ELR (cell line): ENCODE results near the gene FAM120B.
A peak's percentile ranks its signal among the peaks of the same experiment; 100 is the strongest.

Experiments used
- DNase-seq: peaks from one replicate; pipeline ENCODE4 v3.0.0-alpha.2; 2015; ENCODE audit warnings: low read depth

Gene FAM120B

GRCh38 chr6:170286246-170286933 lies 20.2 kb upstream of the FAM120B start:
- no peak for DNase-seq

DNA sequence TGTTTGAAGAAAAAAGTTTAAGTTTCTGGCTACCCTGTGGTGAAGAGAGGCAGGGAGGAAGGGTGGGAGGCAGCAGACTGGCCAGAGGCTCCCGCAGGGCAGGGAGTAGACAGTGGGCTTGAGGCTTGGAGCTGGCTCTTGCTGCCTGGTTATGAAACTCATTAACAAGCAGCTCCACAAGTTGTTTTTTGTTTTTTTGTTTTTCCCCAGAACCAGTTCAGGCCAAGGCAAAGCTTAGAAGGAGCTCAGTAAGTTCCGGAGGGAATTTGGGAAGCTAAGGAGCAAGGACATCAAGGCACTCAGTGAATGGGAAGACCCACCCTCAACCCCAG lies 19.7 kb upstream of the FAM120B start:
- no peak for DNase-seq

GRCh38 chr6:170287371-170287876 lies 19.1 kb upstream of the FAM120B start:
- DNase-seq = no peak

DNA sequence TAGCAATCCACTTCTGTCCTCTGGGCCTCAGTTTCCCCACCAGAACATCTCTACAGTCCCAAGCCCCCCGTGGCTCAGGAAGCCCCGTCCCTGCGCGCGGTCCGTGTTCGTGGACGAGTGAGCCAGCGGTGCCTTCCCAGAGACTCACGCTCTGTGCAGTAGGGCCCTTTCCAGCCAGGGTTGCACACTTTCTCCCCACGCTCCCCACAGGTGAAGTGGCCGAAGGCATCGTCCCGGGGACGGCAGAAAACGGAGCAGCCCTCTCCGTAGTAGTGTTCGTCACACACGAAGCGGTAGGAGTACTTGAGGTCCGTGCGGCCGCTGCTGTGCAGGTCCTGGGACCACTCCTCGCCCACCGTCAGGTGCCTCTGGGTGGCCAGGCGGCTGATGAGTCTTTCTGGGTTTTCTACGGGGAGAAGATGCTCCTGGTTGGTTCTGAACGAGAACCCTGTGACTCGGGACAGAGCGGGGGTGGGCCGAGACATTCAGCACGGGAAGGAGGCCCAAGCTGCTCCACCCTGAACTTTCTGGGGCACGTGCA lies 18.4 kb upstream of the FAM120B start:
- no peak for DNase-seq

DNA sequence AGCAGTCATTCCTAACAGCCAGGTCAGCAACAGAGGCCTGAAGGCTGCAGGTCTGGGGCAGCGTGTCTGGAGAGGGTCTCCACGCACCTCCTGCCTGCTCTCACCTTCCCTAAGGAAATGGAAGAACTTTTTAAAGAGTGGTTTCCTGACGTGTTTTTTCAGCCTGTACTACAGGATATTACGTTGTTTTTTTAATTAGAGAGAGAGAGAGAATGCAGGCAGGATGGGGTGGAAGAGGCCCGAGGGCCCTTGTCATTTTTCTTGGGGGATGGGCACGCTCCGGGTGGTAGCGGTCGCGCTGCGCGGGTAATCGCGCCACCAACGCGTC lies 17.7 kb upstream of the FAM120B start:
- DNase-seq = no peak

- DNase-seq = no peak
These were observed 17.2 kb upstream of the FAM120B start for GRCh38 chr6:170289180-170289931.

DNA sequence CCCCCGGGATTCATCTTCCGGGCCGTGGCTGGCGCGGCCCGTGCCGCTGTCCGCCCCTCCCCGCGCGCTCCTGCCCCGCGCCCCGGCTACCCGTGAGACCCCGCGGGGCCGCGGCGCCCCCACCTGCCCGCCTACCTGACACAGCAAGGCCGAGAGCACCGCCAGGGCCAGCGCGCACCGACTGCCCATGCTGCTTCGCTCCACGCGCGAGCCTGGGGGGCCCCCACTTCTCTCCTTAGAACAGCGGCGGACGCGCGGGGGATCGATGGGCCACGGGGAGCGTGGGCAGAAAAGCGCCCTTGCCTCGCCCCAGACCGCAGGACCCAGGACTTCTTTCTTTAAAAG lies 16.6 kb upstream of the FAM120B start:
- no peak for DNase-seq

GRCh38 chr6:170290296-170291128 lies 16.0 kb upstream of the FAM120B start, which contains the start of gene DLL1:
Gene DLL1, minus strand, starts transcription at chr6:170291078. Its CDS starts 939 bp downstream, at chr6:170290139.
- peak; percentile 52 for DNase-seq

DNA sequence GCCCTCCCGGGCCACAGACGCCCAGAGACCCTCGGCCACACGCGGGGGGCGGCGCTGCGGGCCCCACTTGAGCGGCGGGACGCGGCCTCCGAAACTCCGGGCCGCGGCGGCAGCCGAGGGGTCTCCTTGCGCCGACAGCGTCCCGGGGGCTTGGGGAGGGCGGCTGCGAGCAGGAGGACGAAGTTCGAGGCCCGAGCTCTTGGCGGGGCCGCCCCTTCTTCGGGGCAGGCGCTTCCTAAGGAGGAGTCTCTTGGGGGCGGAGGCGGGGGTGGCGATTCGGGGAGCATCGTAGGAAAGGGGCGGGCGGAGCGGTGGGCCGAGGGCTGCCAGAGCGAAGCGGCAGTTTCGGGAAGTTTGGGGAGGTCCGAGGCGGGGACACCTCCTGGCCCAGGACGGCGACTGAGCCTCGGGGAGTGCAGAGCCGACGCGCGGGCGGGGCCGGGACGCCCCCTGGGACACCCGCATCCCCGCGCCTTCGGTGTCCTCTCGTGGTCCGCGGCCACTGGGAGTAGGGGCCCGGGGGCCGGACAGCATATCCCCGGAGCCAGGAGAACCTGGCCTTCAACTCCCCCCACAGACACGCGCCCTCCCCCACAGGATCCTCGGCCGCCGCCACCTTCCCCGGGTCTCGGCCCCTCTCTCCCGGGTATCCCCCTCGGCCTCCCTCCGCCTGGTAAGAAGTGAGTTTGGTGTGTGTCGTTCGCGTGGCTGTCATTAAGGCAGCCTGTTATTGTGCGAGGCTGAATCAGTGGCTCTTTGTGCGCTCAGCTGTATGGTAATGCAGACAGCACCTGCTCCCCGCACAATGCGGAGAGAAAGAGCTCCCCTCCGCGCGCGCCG lies 15.1 kb upstream of the FAM120B start:
- peak; percentile 39 for DNase-seq

GRCh38 chr6:170292111-170292406 lies 14.5 kb upstream of the FAM120B start:
- no peak for DNase-seq

GRCh38 chr6:170292407-170293158 lies 14.0 kb upstream of the FAM120B start:
- DNase-seq = peak; percentile 20

DNA sequence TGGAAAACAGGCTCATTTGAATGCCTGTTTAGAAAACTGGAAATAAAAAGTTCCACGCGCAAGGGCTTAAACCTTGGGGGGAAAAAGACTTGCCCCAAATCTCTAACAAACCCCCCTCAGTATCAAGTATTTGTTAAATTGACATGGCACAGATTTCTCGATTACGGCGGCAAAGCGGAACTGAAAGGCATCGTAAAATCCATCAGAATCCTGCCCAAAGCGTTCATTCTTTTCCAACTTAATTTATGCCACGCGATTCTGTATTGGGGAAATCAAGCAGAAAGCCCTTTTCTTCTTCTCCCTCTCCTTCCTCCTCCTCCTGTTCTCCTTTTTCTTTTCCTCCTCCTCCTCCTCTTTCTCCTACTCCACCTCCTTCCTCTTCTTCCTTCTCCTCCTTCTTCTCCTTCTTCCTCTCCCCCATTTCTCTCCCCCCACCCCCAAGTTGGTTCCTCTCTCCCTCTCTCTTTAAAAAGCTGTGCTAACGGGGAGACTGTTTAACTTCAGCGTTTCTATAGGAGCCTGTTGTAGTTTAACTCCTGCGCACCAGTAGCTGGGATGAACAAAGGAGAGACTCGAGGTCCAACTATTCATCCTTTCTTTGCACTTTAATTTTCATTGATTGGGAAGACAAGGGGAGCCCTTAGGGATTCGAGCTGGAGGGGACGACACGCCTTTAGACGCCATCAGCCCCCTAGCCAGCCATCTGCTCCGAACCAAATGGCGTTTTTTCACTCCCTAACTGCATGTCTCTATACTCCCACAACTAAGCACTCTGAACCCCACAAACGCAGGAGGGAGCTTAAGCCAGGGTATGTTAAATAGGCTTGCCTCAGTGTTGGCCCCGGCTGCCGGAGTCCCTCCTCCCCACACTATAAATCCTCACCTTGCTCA lies 13.0 kb upstream of the FAM120B start:
- DNase-seq = no peak

DNA sequence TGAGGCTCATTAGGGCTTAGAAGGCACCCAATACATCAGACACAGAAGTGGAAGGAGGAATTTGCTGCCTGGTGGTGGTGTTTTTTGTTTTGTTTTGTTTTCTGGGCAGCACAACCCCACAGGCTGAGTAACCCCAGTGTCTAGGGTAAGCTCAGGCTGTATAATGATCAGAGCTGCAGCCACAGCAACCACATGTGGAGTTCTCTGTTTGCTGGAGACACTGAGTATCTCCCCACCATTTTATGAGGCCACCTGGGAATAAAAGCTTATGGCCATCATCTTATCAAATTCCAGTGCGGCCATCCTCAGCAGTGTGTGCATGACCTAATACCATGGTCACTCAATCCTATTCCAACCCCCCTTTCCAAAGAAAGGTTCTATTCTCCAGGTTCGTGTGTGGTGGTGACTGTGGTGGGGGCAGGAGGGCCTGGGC lies 12.2 kb upstream of the FAM120B start:
- DNase-seq = no peak

DNA sequence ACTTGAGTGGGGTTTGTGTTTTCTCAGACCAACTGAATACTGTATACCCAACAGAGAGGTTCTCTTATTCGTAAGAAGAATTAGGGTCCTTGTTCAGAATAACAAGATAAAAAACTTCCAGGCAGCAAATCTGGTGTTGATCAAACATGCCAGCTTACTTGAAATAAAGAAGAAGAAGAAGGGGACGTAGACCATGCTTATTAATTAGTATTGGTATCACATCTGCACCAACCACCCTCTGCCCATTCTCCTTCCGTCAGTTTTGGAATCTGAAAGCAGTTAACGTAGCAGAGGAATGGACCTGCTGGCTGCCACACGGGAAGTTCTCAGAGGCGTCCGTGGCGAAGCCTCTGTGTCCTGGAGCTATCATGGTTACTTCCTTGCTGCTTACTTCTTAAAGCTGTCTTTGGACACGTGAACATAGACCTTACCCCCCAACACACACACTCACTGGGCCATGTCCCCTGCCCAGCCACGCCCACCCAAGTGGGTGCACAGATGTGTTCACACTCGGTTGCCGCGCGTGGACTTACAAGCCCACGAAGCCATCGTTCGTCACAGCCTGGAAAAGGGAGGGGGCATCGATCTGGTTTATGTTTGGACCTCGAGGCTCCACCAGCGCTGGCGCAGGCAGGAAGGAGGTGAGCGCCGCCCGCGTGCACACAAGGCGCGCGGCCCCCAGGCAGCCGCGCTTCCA lies 11.6 kb upstream of the FAM120B start:
- no peak for DNase-seq

GRCh38 chr6:170295510-170296422 lies 10.8 kb upstream of the FAM120B start:
- peak; percentile 23 for DNase-seq

DNA sequence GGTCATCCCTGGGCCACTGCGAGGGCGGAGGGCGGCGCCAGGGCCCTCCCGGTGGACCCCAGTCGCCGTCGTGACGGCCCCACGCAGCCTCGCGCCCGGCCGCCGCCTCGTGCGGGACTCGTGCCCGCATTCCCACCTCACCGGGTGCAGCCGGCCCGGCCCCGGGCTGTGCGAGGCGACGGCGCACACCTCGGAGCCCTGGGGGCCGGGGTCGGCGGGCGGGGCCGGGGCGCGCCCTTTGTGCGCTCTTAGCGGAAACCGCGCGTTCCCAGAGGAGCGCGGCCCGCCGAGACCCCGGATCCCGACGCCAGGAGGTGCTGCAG lies 10.2 kb upstream of the FAM120B start:
- no peak for DNase-seq

DNA sequence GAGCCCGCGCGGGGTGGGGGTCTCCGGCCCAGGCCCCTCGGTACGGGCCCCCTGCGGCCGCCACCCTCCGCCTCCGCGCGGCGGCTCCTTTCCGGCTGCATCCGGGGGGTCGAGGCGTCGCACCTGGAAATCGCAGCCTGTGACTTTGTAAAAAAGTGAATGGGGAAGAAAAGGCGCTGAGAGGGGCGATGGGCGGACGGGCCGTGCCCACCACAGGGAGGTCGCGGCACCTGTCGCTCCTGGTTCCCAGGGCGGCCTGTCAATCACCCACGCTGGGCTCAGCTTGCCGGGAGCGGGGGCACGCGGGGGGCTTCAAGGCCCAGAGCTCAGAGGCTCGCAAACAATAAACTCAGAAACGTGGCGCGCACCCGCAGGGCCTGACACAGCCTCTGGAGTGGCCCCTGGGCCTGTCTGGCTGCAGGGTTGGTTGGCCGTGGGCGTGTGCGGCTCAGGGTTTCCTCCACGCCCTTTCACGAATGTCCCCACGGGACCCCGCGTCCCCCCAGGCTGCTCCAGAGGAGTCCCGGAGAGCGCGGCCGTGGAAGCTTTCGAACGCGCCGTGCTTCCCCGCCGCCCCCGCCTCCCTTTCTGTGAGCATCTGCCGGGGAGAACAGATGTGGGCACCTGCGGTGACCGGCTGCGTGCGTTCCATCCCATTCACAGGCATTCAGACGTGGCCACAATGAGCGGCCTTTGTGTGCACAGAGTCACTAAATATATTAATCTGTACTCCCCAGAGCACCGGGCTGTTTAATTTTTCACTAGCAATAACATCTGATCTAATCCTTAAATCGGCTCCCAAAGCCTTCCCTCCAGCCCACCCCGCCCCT lies 9.6 kb upstream of the FAM120B start:
- no peak for DNase-seq
